ENCODE data around the gene OR3A2.

- no peak for TF ChIP-seq POLR2AphosphoS5 (IDR thresholded peaks at IDR 0.05)
- no peak for TF ChIP-seq EZH2 (IDR thresholded peaks at IDR 0.05; ENCODE audit: borderline replicate concordance, insufficient read depth, low read length, poor library complexity, severe bottlenecking)
These were observed 15.7 kb upstream of the OR3A2 start for GRCh38 chr17:3401786-3402185.
